ENCODE results near the gene ARHGAP15.

ARHGAP15 gene

DNA sequence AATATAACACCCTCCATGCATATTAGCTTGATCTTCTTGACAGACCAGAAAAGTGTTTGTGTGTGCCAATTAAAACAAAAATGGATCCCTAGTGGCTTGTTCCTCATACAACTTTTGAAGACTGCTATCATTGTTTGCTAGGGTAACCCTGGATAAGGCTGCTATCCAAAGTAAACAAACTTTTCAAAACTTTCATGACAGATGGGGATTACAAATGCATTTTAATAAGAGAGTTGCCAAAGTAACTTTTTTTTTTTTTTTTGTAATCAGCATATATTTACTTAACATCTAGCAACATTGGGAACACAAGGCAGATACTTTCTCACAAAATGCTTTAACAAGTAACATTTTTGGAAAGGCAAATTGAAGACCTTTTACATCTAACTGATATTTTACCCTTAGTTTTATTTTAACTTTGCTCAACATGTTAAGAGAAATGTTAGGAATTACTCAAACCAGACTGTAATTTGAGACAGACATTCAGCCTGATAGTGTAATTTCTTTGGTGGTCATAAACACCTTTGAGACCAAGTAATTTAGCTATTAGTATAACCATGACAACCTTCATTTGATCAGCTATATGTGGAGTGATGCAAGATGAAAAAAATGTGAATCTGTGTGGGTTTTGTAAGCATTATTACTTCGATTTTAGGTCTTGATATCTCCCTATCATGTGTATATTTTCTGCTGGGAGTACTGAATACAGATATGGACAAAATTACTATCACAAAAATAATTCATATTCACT lies 300.9 kb downstream of the ARHGAP15 start:
- TF ChIP-seq CTCF (IDR thresholded peaks at IDR 0.05; ENCODE audit: borderline replicate concordance, insufficient read depth, low read depth, low read length) = no peak
- H3K4me3 ChIP-seq (ENCODE audit: low read depth, low read length) = no peak overlapping the region

GRCh38 chr2:143431316-143431715 lies 302.1 kb downstream of the ARHGAP15 start:
- TF ChIP-seq CTCF (IDR thresholded peaks at IDR 0.05; ENCODE audit: borderline replicate concordance, insufficient read depth, low read depth, low read length) = no peak
- no peak overlapping the region for H3K4me3 ChIP-seq (ENCODE audit: low read depth, low read length)

DNA sequence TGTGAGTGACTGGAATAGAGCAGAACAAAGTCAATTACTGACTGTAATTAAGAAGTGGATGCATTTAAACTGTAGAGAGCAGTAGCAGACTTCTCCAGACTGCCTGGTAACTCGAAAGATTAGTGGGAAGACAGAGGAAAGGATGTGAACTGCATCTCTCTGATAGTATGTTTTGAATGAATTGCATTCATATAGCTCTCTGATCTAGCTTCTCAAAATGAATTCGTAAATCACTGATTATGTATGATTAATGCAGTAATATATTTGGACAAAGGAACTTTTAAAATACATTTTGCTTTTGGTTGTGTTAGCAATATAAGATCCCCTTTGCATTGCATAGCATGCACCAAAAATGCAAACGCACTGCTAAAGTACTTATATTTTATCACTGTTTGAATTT lies 304.0 kb downstream of the ARHGAP15 start:
- TF ChIP-seq CTCF (IDR thresholded peaks at IDR 0.05; ENCODE audit: borderline replicate concordance, insufficient read depth, low read depth, low read length) = no peak
- no peak overlapping the region for H3K4me3 ChIP-seq (ENCODE audit: low read depth, low read length)

- H3K4me3 ChIP-seq (ENCODE audit: low read depth, low read length) = no peak overlapping the region
- TF ChIP-seq CTCF (IDR thresholded peaks at IDR 0.05; ENCODE audit: borderline replicate concordance, insufficient read depth, low read depth, low read length) = no peak
Observed at GRCh38 chr2:143433840-143434239, 304.6 kb downstream of the ARHGAP15 start.

- TF ChIP-seq CTCF (IDR thresholded peaks at IDR 0.05; ENCODE audit: borderline replicate concordance, insufficient read depth, low read depth, low read length) = no peak
Observed at GRCh38 chr2:143434445-143434844, 305.2 kb downstream of the ARHGAP15 start.

GRCh38 chr2:143435131-143435530 lies 305.9 kb downstream of the ARHGAP15 start:
- no peak overlapping the region for H3K4me3 ChIP-seq (ENCODE audit: low read depth, low read length)
- no peak for TF ChIP-seq CTCF (IDR thresholded peaks at IDR 0.05; ENCODE audit: borderline replicate concordance, insufficient read depth, low read depth, low read length)

More at GRCh38 chr2:143434445-143434844, 305.2 kb downstream of the ARHGAP15 start:
- H3K4me3 ChIP-seq (ENCODE audit: low read depth, low read length) = no peak overlapping the region

- H3K4me3 ChIP-seq (ENCODE audit: low read depth, low read length) = no peak overlapping the region
- no peak for TF ChIP-seq CTCF (IDR thresholded peaks at IDR 0.05; ENCODE audit: borderline replicate concordance, insufficient read depth, low read depth, low read length)
Observed at GRCh38 chr2:143436951-143437350, 307.7 kb downstream of the ARHGAP15 start.

Data from GM12875 (cell line).